ENCODE results near the gene AMDHD2. TPM values are rescaled to one million over a fixed set of nuclear protein-coding genes. Genes with fewer than 3 reads are reported as not detected.

The AMDHD2 gene
- total RNA-seq, 1 donor from 2014 or later: 60.9 TPM

GRCh38 chr16:2499890-2500429 lies 20.2 kb upstream of the AMDHD2 start:
- no peak for DNase-seq (ENCODE audit: low spot score)

- DNase-seq (ENCODE audit: low spot score): no peak
Observed at GRCh38 chr16:2500430-2500917, 19.7 kb upstream of the AMDHD2 start.

- peak; percentile 84 for DNase-seq (ENCODE audit: low spot score)
Observed at GRCh38 chr16:2500918-2501750, 19.0 kb upstream of the AMDHD2 start.

GRCh38 chr16:2501946-2502895 lies 17.9 kb upstream of the AMDHD2 start:
- no peak for DNase-seq (ENCODE audit: low spot score)

- DNase-seq (ENCODE audit: low spot score): no peak
Observed at GRCh38 chr16:2505695-2506094, 14.5 kb upstream of the AMDHD2 start.

GRCh38 chr16:2507052-2507659 lies 13.0 kb upstream of the AMDHD2 start:
- no peak for DNase-seq (ENCODE audit: low spot score)

GRCh38 chr16:2507665-2508064 lies 12.5 kb upstream of the AMDHD2 start:
- DNase-seq (ENCODE audit: low spot score): no peak

GRCh38 chr16:2508722-2509400 lies 11.3 kb upstream of the AMDHD2 start:
- DNase-seq (ENCODE audit: low spot score): no peak

GRCh38 chr16:2511128-2511800 lies 8.9 kb upstream of the AMDHD2 start:
- DNase-seq (ENCODE audit: low spot score): no peak

GRCh38 chr16:2511996-2512734 lies 8.0 kb upstream of the AMDHD2 start:
- DNase-seq (ENCODE audit: low spot score): no peak

- DNase-seq (ENCODE audit: low spot score): no peak
Observed at GRCh38 chr16:2512735-2513404, 7.3 kb upstream of the AMDHD2 start.

GRCh38 chr16:2513405-2514332 lies 6.5 kb upstream of the AMDHD2 start, which contains the start of gene ATP6V0C:
TSS of gene ATP6V0C (plus strand) at chr16:2513952. CDS start at chr16:2514104, 152 bp downstream.
- peak; percentile 94 for DNase-seq (ENCODE audit: low spot score)

GRCh38 chr16:2514333-2515179 lies 5.6 kb upstream of the AMDHD2 start:
- DNase-seq (ENCODE audit: low spot score): no peak

- DNase-seq (ENCODE audit: low spot score): no peak
Observed at GRCh38 chr16:2515180-2515851, 4.9 kb upstream of the AMDHD2 start.

- DNase-seq (ENCODE audit: low spot score): no peak
Observed at GRCh38 chr16:2516391-2517240, 3.6 kb upstream of the AMDHD2 start.

Data from mucosa of gallbladder (tissue), 1 donor.